NCI-H2196 (cell line): ENCODE data around the gene ENO2.

Experiments used
- DNase-seq: peaks from one replicate; lab custom pipeline; 2025; ENCODE audit not compliant: unreplicated experiment; lab: John Stamatoyannopoulos, UW

The ENO2 gene

DNA sequence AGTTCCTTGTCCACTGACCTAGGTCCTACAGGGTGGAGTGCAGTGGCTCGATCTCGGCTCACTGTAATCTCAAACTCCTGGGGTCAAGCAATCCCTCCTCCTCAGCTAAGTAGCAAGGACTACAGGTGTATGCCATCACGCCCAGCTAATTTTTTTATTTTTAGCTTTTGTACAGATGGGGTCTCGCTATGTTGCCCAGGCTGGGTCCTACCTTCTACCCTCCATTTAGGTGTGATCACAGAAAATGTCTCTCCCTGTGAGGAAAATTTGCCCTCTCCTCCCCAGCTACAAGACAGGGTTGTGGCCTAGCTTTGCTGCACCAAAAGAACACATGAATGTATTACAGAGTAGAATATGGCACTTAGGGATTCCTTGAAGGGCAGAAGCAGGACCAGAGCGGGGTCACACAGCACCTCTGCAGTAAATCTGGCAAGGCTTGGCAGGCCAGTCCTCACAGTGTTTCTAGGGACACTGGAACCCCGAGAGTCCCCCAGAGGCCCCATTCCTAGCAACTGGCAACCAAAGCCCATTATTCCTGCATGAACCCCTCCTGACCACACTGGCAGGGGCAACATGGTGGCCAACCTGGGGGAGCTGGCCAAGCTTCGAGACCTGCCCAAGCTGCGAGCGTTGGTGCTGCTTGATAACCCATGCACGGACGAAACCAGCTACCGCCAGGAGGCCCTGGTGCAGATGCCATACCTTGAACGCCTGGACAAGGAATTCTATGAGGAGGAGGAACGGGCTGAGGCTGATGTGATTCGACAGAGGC, 2.0 kb upstream of the ENO2 start:
- DNase-seq: no peak

DNA sequence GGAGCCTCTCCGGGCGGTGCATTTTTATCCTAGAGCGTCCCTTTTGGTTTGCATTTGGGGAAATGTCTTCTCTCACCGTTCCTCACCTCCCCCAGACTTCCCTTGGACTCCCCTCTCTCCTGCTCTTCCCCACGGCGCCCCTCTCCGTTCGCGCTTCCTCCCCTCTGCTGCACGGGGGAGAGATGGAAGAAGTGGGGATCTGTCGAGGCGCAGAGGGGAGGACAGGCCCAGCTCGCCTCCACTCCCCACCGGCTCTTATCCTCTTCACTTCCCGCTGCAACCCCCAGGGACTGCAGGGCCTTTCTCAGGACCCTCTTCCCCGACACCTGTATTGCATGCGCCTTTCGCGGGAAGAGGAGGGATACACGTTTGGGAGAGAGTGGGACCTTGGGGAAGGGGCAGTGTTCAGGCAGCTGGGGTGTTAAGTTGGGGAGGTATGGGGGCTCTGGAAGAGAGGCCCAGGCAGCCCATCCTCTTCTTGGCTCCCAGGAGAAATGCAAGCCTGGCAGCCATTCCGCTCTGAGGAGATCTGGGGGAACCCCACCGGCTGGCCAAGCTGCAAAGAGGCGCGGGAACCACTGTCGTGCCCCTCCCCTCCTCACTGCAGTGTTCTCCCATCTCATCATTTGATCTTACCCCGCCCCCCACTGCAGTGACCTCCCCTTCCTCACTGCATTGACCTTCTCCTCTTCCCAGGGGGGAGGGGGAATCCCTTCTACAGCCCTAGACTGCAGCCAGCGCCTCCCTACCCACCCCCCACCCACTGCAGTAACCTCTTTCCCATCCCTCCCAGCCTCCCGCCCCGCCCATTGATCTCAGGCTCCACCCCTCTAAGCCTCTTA, 788 bp downstream of the ENO2 start:
- peak; percentile 28 for DNase-seq

DNA sequence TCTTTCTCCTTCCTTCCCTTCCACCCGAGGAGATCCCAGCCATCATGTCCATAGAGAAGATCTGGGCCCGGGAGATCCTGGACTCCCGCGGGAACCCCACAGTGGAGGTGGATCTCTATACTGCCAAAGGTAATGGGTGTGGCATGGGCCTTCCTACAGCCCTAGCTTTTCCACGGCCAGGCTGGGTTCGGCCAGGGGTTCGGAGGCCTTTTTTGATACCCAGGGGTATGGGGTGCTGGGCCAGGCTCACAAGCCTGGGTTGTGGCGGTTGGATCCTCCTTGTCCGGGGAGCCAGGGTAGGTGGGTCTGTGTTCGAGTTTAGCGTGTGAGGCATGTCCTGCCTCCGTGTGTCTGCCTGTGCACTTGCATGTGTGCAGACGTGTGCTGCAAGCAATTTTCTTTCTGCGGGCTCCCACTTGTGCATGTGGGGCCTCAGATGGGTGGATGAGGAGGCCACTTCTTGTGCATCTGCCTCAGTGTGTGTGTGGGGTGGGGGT, 1.5 kb downstream of the ENO2 start:
- DNase-seq: no peak

DNA sequence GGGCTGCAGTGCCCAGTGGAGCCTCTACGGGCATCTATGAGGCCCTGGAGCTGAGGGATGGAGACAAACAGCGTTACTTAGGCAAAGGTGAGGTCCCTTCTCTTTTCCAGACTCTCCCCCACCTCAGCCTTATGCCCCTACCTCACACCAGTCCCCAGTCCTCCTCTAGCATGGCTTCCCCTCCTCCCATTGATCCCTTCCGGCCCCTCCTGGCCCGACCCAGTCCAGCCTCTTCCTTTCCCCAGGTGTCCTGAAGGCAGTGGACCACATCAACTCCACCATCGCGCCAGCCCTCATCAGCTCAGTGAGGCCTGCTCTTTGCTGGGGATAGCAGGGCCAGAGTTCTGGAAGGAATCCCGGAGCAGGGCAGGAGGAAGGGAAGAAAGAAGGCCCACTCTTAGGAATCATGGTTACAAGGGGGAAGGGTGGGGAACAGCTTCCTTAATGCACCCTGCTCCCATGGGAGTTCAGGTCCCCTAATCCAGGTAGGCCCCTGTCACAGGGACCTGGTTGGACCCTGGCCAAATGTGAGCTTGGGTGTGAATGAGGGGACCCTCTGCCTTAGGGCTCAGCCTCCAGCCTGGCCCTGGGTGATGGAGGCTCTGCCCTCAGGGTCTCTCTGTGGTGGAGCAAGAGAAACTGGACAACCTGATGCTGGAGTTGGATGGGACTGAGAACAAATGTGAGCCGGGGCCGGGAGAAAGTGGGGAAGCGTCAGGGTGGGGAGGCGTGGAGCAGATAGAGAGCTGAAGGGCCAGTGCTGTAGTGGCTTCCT, 2.2 kb downstream of the ENO2 start:
- DNase-seq: no peak

DNA sequence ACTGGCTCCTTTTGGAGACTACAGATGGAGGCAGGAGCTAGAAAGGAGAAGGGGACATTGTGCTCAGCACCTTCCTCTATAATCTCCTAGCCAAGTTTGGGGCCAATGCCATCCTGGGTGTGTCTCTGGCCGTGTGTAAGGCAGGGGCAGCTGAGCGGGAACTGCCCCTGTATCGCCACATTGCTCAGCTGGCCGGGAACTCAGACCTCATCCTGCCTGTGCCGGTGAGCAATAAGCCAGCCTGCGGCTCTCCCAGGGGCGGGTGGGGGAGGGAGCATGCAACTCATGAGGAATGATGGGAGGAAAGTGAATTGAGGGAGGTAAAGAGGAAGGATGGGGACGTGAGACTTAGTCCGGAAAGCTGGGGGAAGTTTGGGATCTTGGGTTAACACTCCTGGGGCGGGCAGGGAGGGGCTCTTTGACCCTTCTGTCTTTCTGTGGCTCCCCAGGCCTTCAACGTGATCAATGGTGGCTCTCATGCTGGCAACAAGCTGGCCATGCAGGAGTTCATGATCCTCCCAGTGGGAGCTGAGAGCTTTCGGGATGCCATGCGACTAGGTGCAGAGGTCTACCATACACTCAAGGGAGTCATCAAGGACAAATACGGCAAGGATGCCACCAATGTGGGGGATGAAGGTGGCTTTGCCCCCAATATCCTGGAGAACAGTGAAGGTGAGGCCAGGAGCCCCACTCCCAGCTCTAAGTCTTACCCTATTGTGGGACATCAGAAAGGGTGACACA, 3.3 kb downstream of the ENO2 start:
- no peak for DNase-seq

DNA sequence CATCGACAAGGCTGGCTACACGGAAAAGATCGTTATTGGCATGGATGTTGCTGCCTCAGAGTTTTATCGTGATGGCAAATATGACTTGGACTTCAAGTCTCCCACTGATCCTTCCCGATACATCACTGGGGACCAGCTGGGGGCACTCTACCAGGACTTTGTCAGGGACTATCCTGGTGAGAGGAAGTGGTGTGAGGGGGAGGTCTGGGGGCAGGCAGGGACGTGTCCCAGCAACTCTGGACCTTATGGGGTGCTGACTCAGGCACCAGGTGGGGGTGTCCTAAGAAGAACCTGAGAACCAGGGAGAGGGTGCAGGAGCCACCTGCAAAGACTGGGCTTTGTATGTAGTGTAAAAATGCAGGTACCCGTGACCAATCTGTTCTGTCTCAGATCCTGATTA, 5.2 kb downstream of the ENO2 start:
- DNase-seq: no peak

DNA sequence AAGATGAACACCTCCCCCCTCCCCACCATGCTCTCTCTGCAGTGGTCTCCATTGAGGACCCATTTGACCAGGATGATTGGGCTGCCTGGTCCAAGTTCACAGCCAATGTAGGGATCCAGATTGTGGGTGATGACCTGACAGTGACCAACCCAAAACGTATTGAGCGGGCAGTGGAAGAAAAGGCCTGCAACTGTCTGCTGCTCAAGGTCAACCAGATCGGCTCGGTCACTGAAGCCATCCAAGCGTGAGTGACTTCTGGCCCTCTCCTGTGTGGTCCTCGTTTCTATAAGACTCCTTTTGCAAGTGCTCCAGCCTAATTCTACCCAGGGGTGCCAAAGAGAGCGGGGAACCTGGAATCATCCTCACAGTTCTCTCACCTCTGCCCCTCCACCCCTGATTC, 7.2 kb downstream of the ENO2 start:
- no peak for DNase-seq

DNA sequence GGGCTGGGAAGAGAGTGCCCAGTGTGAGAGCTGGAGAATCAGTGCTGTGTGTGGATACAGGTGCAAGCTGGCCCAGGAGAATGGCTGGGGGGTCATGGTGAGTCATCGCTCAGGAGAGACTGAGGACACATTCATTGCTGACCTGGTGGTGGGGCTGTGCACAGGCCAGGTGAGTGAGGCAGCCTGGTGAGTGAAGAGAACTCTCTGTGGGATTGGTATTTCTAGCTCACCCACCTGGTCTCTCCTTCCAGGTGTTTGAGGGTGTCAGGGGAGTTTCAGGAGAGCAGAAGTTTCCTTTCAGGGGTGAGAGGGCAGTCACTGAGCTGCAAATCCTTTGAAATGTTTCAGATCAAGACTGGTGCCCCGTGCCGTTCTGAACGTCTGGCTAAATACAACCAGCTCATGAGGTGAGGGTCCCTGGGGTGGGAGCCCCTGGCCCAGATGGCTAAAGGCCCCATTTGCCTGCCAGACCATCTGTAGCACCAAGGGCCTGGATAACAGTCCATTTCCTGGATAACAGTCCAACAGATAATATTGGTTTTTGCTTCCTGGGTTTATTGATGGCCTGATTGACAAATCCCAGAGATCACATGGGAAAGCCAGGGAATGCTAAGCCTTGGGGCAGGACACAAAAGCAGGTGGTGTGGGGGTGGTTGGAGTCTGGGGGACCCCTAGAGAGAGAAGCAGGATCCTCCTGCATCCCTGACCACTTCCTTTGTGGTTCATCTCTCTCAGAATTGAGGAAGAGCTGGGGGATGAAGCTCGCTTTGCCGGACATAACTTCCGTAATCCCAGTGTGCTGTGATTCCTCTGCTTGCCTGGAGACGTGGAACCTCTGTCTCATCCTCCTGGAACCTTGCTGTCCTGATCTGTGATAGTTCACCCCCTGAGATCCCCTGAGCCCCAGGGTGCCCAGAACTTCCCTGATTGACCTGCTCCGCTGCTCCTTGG, 7.9 kb downstream of the ENO2 start:
- DNase-seq: no peak

DNA sequence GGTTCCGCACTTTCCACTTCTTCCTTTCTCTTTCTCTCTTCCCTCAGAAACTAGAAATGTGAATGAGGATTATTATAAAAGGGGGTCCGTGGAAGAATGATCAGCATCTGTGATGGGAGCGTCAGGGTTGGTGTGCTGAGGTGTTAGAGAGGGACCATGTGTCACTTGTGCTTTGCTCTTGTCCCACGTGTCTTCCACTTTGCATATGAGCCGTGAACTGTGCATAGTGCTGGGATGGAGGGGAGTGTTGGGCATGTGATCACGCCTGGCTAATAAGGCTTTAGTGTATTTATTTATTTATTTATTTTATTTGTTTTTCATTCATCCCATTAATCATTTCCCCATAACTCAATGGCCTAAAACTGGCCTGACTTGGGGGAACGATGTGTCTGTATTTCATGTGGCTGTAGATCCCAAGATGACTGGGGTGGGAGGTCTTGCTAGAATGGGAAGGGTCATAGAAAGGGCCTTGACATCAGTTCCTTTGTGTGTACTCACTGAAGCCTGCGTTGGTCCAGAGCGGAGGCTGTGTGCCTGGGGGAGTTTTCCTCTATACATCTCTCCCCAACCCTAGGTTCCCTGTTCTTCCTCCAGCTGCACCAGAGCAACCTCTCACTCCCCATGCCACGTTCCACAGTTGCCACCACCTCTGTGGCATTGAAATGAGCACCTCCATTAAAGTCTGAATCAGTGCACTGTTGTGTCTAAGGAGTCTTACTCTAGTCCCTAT, 8.8 kb downstream of the ENO2 start:
- no peak for DNase-seq

DNA sequence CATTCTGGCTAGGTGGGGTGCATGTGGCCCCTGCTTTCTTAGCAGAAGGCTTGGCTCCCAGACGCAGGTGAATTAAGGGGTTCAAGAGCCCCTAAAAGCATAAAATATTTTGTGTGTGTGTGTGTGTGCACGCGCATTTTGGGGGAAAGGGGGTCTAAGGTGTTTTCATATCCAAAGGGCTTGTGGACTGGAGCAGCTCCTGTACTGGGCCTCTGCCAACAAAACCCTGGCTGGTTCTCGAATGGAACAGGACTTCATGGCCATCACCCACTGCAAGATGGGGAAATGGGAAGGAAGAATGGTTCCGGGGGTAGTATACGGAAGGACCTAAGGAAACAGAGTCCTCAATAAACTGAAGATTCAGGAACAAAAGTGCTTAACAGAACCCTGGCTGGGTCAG, 9.5 kb downstream of the ENO2 start:
- no peak for DNase-seq

DNA sequence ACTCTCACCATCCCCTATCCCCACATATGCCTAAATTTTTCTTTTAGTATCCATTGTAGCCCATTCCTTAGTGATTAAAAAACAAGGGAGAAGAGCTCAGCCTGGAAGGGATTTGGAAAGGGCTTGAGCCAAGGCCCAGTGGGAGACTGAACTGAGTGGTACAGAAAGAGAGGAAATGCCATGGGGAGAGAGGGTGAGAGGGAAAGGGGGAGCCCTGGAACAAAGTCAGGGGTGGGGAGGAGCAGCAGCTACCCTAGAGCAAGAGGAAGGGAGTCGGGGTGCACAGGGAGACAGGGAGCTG, 10.8 kb downstream of the ENO2 start:
- DNase-seq: no peak

DNA sequence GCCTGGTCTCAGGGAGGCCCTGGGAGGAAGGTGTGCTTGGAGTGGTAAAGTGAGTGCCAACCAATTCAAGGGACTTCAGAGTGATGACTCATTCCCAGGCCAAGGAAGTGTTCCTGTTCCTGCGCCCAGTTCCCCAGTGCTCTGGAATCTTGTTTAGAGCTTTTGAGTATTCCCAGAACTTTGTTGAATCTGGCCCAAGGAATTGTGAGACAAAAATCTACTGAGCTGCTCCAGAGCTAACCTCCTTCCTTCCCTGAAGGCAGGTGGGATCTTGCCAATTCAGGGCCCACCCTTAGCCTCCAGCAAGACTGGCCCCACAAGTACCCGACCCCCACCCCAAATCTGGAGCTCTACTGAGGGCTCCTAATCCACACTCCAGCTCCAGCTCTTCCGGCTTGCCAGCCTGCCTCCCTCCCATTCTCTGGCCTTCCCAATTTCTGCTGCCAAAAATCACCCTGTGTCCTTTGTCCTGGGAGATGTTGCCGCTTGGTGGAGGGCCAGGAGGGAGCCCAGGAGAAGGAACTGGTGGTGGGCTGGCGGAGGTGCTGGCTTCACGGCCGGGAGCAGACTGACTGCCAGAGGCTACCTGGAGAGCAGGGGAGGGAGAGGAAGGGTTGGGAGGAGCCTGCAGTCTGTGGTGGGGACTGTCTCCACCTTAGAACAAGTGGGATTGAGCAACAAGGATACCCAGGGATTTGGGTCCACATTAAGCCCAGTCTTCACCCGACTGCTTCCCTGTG, 11.3 kb downstream of the ENO2 start:
- no peak for DNase-seq

DNA sequence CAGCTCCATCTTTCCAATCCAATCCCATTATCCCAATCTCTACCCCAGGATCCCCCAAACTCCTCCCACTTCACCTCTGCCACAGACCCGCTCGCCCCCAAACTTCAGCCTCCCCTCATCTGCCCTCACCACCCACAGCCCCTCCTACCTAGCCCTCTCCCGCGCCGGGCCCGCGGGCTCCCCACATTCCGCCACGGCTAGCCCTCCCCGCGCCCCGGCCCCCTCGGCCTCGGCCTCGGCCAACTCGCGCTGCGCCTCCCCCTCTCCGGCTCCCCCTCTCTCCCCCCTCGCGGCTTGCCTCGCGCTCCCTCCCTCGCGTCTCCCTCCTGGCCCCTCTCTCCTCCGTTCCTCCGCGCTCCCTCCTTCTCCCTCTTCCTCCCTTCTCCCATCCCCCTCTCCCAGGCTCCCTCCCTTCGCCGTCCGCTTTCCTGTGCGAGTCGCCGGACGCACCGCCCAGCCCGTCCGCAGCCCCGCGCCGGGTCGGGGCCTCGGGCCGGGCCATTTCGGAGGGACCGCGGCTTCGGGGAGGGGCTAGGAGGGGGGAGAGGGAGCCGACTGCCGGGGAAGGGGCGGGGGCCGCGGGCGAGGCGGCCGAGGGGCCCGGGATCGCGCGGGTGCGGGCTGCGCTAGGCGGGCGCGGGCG, 13.1 kb downstream of the ENO2 start, which contains the start of gene ATN1:
ATN1 (plus strand) TSS at position 581 of the 643 bp plus-strand sequence. CDS start 6,043 bp downstream, outside the sequence.
- DNase-seq: peak; percentile 34

DNA sequence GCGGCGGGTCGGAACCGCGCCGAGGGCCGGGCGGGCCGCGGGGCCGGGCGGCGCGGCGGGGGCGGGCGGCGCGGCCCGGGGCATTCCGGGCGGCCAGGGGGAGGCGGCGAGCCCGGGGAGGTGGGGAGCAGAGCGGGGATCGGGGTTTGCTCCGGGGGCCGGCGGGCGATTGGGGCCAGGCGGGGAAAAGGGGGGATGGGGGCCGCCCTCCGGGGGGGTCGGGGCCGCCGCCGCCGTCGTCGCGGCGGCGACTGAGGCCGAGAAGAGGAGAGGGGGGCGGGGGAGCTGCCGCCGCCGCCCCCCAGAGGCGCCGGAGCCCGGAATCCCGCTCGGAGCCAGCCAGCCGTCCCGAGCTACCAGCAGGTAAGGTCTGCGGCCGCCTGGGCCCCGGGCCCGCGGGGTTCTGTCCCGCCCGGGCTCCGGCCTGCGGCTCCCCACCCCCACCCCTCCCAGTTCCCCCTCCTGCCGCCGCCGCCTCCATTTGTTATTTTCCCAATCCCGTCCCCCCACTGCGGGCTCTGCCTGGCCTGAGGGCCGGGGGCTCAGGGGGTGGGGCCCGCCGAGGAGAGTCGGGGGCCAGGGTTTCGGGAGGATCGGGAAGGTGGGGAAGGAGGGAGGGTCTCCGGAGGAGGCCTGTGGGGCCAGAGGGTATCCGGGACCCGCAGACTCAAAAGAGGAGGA, 13.8 kb downstream of the ENO2 start:
- no peak for DNase-seq

DNA sequence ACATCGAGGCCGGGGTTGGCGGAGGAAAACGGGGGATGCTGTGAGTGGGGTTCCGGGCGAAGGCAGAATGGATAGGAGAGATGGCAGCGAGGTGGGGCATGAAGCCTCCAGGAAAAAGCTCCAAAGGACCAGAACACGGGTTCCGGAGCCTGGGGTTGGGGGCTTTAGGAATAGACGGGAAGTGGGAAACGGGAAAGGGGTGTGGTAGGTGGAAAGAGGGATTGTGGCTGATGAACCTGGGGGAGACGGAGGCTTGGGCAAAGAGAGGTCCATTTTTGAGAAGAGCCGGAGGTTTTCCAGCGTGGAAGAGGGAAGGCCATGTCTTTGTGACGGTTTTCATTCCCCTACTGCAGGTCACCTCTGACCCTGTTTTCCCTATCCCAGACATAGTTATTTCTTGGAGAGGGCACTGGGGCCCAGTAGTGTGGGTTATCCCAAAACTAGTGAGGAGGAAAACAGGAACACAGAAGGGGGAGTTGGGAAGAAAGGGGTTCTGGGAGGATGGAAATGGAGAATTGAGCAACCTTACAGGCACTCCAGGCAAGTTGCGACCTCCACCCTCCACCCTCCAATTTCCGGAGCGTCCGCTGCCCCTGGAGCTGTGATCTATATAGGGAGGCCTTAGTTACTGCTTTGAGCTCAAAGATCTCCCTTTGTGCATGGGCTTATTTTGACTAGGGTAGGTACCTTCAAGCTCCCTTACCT, 14.5 kb downstream of the ENO2 start:
- DNase-seq: no peak
